ENCODE results near the gene MCRIP1.

DNA sequence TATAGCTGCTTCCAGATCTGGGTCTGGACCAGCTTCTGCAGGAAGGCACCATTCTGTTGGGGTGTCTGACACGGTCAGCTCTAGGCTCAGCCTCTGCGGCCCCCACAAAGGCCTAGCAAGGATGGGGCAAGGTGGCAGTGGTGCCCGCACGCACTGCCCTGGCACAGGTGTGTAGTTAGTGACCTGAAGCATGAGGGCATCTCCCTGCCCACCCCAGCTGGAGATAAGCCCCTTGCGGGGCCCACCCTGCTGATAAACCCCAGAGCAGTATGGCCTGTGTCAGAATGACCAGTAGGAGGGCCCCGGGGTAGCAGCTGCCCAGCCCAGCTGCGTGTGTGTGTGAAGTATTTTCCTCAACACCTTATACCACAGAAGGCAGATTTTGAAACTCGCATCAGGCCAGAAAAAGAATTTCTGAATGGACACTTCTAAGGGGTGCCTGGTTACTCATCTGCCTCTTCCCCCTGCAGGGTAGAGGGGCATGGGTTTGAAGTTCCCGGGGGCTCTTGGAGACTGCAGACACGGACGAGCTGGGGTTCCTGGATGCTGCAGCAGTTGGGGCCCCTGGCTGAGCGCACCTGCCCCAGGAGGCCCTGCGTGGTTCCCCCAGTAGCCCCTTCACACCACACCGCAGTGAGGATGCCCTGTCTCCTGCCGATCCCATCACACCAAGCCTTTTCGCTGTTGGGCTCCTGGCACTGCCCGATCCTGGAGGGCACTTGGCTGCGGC is 33.5 kb upstream of the MCRIP1 start:
- TF ChIP-seq, protein P1, sequence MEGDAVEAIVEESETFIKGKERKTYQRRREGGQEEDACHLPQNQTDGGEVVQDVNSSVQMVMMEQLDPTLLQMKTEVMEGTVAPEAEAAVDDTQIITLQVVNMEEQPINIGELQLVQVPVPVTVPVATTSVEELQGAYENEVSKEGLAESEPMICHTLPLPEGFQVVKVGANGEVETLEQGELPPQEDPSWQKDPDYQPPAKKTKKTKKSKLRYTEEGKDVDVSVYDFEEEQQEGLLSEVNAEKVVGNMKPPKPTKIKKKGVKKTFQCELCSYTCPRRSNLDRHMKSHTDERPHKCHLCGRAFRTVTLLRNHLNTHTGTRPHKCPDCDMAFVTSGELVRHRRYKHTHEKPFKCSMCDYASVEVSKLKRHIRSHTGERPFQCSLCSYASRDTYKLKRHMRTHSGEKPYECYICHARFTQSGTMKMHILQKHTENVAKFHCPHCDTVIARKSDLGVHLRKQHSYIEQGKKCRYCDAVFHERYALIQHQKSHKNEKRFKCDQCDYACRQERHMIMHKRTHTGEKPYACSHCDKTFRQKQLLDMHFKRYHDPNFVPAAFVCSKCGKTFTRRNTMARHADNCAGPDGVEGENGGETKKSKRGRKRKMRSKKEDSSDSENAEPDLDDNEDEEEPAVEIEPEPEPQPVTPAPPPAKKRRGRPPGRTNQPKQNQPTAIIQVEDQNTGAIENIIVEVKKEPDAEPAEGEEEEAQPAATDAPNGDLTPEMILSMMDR (IDR thresholded peaks at IDR 0.05; ENCODE audit: insufficient read depth, low read depth, low read length), result no peak
- TF ChIP-seq EZH2 (IDR thresholded peaks at IDR 0.05; ENCODE audit: insufficient read depth, low read length), result no peak

Measured in astrocyte (in vitro differentiated cells and primary cell).